Measurements from ENCODE around the gene GID8. TPM values are rescaled to one million over a fixed set of nuclear protein-coding genes. Genes with fewer than 3 reads are reported as not detected.

The GID8 gene
- total and polyA plus RNA-seq, 2 of the 13 experiments (the other 11 are each of a cell fraction or from before 2014, with no cell fraction given), result 39.6 to 59.8 TPM

DNA sequence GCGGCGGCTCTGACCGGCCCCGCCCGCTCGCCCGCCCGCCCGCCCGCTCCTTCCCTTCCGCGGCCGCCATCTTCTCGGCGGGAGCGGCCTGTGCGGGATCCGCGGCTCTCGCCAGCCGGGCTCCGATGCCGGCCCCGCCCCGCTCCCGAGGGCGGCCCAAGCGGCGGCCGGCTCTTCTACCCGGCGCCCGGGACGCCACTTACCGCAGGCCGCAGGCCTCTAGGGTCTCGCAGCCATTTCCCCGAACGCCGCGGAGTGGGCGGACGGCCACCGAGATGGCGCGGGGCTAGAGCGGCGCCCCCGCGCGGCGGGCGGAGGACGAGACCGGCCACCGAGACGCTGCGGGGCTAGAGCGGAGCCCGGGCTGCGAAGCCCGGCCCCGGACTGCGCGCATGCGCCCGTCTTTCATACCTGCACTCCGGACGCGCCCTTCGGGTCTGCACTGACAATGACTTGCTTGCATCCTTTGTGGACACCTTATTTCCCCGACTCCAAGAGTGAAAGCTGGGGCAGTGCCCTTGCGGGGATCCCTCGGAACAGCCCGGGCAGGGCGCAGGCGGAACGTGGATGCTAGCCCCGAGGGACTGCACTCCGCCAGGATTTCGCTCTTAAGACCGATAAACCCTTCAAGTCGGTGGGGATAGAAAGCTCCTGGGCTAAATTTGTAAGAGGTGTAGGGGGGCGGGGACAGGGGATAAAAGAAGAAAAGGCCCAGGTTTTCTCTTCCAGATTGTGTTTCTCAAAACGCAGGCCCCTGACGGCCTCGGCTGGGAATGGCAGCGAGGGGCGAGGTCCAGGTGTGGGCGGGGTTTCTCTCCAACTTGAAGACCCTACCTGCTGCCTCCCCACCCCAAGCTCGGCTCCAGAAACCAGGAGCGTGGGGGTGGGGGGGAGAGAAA, 11.5 kb upstream of the GID8 start, which contains the start of gene DIDO1 (continued):
- TF ChIP-seq ZNF331 (CRISPR knock-in tag; IDR thresholded peaks at IDR 0.05) (peak; percentile 90), KDM6A (CRISPR knock-in tag; IDR thresholded peaks at IDR 0.05; ENCODE audit: low read depth) (no peak), ATRX (CRISPR knock-in tag; IDR thresholded peaks at IDR 0.05; ENCODE audit: borderline replicate concordance) (no peak), BRF2 (CRISPR knock-in tag; IDR thresholded peaks at IDR 0.05) (0 out of 2 replicates have a peak, but pooled peaks have one; percentile 92), EED (CRISPR knock-in tag; IDR thresholded peaks at IDR 0.05) (no peak), HNRNPH1 (optimal IDR thresholded peaks at IDR 0.05; ENCODE audit: low read depth, low read length) (no peak), GATAD1 (CRISPR knock-in tag; IDR thresholded peaks at IDR 0.05) (peak; percentile 85), ZNF777 (CRISPR knock-in tag; IDR thresholded peaks at IDR 0.05) (peak; percentile 71; the same call in 1 of the 2 replicates), NR3C1 (CRISPR knock-in tag; IDR thresholded peaks at IDR 0.05) (no peak), KDM5B (CRISPR knock-in tag; IDR thresholded peaks at IDR 0.05; ENCODE audit: borderline replicate concordance) (peak; percentile 43; the same call in 1 of the 2 replicates), ELF1 (CRISPR knock-in tag; IDR thresholded peaks at IDR 0.05) (peak; percentile 44; the same call in 1 of the 2 replicates), ZNF160 (CRISPR knock-in tag; IDR thresholded peaks at IDR 0.05) (peak; percentile 66; the same call in 1 of the 2 replicates), ZNF264 (CRISPR knock-in tag; IDR thresholded peaks at IDR 0.05) (0 out of 2 replicates have a peak, but pooled peaks have one; percentile 37)
- TF ChIP-seq, protein P1, sequence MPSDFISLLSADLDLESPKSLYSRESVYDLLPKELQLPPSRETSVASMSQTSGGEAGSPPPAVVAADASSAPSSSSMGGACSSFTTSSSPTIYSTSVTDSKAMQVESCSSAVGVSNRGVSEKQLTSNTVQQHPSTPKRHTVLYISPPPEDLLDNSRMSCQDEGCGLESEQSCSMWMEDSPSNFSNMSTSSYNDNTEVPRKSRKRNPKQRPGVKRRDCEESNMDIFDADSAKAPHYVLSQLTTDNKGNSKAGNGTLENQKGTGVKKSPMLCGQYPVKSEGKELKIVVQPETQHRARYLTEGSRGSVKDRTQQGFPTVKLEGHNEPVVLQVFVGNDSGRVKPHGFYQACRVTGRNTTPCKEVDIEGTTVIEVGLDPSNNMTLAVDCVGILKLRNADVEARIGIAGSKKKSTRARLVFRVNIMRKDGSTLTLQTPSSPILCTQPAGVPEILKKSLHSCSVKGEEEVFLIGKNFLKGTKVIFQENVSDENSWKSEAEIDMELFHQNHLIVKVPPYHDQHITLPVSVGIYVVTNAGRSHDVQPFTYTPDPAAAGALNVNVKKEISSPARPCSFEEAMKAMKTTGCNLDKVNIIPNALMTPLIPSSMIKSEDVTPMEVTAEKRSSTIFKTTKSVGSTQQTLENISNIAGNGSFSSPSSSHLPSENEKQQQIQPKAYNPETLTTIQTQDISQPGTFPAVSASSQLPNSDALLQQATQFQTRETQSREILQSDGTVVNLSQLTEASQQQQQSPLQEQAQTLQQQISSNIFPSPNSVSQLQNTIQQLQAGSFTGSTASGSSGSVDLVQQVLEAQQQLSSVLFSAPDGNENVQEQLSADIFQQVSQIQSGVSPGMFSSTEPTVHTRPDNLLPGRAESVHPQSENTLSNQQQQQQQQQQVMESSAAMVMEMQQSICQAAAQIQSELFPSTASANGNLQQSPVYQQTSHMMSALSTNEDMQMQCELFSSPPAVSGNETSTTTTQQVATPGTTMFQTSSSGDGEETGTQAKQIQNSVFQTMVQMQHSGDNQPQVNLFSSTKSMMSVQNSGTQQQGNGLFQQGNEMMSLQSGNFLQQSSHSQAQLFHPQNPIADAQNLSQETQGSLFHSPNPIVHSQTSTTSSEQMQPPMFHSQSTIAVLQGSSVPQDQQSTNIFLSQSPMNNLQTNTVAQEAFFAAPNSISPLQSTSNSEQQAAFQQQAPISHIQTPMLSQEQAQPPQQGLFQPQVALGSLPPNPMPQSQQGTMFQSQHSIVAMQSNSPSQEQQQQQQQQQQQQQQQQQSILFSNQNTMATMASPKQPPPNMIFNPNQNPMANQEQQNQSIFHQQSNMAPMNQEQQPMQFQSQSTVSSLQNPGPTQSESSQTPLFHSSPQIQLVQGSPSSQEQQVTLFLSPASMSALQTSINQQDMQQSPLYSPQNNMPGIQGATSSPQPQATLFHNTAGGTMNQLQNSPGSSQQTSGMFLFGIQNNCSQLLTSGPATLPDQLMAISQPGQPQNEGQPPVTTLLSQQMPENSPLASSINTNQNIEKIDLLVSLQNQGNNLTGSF (CRISPR knock-in tag; IDR thresholded peaks at IDR 0.05), result peak; percentile 82; the same call in 1 of the 2 replicates
- TF ChIP-seq, protein P2, sequence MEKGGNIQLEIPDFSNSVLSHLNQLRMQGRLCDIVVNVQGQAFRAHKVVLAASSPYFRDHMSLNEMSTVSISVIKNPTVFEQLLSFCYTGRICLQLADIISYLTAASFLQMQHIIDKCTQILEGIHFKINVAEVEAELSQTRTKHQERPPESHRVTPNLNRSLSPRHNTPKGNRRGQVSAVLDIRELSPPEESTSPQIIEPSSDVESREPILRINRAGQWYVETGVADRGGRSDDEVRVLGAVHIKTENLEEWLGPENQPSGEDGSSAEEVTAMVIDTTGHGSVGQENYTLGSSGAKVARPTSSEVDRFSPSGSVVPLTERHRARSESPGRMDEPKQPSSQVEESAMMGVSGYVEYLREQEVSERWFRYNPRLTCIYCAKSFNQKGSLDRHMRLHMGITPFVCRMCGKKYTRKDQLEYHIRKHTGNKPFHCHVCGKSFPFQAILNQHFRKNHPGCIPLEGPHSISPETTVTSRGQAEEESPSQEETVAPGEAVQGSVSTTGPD (CRISPR knock-in tag; IDR thresholded peaks at IDR 0.05), result no peak
- TF ChIP-seq, protein P3, sequence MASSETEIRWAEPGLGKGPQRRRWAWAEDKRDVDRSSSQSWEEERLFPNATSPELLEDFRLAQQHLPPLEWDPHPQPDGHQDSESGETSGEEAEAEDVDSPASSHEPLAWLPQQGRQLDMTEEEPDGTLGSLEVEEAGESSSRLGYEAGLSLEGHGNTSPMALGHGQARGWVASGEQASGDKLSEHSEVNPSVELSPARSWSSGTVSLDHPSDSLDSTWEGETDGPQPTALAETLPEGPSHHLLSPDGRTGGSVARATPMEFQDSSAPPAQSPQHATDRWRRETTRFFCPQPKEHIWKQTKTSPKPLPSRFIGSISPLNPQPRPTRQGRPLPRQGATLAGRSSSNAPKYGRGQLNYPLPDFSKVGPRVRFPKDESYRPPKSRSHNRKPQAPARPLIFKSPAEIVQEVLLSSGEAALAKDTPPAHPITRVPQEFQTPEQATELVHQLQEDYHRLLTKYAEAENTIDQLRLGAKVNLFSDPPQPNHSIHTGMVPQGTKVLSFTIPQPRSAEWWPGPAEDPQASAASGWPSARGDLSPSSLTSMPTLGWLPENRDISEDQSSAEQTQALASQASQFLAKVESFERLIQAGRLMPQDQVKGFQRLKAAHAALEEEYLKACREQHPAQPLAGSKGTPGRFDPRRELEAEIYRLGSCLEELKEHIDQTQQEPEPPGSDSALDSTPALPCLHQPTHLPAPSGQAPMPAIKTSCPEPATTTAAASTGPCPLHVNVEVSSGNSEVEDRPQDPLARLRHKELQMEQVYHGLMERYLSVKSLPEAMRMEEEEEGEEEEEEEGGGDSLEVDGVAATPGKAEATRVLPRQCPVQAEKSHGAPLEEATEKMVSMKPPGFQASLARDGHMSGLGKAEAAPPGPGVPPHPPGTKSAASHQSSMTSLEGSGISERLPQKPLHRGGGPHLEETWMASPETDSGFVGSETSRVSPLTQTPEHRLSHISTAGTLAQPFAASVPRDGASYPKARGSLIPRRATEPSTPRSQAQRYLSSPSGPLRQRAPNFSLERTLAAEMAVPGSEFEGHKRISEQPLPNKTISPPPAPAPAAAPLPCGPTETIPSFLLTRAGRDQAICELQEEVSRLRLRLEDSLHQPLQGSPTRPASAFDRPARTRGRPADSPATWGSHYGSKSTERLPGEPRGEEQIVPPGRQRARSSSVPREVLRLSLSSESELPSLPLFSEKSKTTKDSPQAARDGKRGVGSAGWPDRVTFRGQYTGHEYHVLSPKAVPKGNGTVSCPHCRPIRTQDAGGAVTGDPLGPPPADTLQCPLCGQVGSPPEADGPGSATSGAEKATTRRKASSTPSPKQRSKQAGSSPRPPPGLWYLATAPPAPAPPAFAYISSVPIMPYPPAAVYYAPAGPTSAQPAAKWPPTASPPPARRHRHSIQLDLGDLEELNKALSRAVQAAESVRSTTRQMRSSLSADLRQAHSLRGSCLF (CRISPR knock-in tag; IDR thresholded peaks at IDR 0.05; ENCODE audit: borderline replicate concordance), result 0 out of 2 replicates have a peak, but pooled peaks have one; percentile 62
